ENCODE results near the gene HRAS.

Gene HRAS

DNA sequence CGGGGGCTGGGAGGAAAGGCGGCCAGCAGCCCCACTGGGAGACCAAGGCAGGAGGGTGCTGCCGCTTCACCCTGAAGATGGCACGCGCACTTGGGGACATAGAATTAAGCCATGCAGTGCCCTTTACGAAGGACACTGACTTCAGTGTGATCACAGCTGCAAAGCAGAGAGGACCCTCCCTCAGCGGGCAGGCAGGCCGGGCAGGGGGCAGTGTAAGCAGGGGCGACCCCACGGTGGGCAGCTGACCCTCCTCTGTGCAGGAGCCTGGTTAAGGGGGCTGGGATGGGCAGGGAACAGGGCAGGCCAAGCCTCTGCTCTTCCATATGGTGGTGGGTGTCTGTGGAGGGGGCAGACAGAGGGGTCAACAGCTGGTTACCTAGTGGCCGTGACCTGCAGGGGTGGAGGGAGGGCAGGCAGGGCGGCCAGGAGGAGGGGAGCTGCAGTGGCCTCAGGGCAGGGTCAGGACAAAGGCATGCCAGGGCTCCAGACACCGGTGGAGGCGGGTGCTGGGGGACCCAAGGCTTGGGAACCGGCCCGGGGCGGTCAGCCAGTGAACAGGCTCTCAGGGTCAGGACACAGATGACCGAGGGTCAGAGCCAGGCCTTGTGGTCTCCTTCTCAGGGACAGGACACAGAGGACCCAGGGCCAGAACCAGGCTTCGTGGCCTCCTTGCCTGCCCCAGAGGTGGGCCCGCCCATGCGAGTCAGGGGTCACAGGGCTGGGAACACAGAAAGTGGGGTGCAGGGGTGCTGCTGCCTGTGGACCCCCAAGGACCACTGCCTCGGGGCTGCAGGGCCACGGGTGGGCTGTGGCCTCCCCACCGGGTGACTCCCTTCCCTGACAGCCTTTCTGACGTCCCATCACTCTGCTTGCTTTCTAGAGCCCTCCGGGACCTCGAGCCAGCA, 18.0 kb upstream of the HRAS start:
- DNase-seq: no peak

DNA sequence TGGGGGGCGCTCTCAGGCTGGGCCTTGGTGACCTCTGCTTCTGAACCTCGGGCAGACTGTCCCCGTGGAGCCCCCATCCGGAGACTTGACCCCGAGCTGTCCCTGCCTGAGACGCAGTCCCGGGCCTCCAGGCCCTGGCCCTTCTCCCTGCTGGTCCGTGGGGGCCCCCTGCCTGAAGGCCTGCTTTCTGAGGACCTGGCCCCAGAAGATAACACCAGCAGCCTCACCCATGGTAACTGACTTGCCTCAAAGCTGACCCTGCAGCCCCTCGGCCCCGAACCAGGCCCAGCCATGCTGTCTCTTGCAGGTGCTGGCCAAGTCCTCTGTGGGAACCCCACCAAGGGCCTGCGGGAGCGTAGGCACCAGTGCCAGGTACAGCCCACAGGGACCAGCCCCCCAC, 16.2 kb upstream of the HRAS start:
- no peak for DNase-seq

DNA sequence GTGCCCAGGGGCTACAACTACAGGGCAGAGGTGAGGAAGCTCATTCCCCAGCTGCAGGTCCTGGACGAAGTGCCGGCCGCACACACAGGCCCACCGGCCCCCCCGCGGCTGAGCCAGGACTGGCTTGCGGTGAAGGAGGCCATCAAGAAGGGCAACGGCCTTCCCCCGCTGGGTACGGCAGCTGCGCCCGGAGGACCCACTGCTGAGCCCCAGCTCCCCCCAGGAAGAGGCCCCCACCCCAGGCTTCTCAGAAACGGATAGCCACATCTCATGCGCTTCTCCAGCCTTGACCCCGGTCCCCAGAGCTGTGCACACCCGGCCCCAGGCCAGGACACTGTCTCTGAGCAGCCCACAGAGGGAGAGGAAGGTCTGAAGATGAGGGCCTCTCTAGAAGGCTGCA, 15.8 kb upstream of the HRAS start:
- DNase-seq: no peak

DNA sequence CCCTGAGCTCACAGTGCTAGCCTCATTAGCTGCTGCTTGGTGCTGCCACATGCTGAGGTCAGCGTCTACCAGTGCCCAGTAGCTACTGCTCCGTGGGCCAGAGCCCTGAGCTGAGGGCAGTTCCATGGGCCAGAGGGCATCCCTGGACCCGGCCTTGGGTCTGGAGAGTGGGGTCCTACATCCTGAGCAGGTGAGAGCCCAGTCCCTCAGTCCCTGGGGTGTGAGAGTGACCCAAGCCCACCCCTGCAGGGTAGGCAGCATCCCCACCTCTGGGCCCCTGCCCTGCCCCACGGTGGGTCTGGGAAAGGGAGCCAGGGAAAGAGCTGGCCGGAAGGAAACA, 15.3 kb upstream of the HRAS start:
- DNase-seq: no peak

DNA sequence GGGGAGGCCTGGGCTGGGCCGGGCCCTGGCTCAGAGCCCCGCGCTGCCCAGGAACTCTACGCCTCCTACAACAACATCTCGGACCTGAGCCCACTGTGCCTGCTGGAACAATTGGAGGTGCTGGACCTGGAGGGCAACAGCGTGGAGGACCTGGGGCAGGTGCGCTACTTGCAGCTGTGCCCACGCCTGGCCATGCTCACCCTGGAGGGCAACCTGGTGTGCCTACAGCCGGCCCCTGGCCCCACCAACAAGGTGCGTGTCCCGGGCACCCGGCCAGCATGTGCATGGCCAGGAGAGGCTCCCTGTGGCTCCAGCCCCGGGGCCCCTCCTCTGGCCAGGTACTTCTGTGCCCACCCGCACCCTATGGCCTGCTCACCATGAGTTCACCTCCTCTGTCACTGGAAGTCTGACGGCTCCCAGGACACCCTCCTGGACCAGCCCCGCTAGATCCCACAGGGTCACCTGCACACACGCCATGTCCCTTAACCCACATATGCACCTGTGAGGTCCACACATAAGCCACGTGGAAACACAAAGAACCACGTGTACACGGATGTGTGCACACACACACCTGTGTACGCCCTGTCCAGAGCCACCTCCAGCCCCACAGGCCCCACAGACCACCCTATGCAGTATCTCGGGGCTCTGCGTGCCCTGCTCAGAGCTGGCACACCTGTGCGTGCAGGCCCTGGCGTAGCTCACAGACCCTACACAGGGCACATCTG, 14.8 kb upstream of the HRAS start:
- DNase-seq: no peak

DNA sequence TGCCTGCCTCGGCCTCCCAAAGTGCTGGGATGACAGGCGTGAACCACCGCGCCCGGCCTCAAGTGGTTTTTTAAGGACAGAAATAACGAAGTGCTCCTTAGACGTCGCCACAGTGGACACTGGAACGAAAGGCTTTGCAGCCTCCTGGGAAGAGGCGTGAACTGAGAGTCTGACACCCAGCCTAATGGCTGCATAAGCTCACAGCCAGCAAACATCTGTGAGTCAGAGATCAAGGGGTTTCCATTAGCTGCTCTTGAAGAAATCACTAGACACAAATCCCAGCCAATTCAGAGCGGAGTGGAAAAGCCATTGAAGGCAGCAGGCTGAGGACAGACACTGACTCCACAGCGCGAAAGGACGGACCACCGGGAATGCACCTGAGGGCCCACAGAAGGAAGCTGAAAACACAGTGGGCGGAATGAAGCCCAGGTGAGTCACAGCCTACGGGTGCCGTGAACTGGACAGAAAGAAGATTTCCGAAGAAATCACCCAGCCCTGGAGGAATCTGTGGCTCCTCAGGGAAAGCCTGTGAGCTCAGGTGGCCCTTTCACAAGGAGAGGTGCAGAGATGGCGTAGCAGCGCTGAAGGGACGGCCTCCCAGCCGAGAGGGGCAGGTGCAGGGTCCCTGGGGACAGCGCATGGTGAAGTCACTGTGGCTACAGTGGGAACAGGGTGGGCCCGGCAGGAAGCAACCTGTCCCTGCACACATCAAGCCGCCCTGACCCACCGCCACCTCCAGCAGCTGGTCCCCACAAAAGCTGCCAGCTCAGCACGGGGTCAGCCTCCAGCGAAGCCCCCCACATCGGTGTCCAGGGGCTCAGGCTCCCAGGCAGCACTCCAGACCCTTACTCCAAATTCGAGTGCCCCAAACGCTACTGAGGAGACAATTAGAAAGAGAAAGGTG, 13.6 kb upstream of the HRAS start:
- peak; percentile 80 for DNase-seq

DNA sequence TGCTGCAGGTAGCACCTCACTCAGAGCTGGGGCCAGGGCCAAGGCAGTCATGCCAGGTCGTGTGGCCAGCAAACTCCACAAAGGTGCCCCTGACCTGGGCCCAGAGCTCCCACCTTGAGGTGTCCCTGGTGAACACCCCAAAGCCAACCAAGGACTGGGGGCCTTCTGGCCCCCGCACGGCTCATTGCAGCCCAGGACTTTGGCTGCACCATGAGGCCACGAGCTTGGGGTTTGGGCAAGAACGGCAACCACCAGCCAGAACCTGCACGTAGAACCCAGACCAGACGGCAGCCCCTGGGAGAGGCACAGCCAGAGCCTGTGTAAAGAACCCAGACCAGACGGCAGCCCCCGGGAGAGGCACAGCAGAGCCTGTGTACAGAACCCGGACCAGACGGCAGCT, 9.8 kb upstream of the HRAS start:
- DNase-seq: no peak

DNA sequence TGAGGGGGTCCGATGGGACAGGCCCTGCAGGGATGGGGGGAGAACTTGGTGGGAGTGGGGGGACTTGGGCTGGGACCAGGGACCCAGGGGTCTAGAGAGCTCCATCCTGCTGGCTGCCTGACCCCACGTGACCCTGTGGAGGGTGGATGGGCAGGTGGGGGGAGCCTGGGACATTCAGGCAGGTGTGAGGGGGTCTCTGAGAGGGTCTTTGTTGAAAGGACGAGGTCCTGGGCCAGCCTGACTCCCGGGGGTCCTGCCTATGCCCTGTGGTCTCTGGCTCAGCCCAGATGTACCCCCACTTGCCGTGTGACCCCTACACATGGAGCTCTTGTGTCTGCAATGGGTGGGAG, 9.4 kb upstream of the HRAS start:
- no peak for DNase-seq

DNA sequence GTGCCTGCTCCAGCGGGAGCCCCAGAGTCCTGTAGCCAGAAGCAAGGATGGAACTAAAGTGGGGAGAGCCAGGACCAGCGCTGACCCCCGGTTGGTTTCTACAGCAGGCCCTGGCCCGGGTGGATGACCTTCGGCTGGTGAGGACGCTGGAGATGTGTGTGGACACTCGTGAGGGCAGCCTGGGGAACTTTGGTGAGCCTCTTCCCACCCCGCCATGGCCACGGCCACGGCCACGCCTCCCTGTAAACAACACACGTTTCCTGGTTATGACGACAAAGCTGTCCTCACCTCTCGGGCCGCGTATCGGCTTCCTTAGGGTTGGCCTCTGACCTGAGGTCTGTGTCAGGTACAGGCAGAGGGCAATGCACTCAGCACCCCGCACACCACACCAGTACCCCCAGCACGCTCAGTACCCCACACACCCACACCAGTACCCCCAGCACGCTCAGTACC, 6.1 kb upstream of the HRAS start:
- no peak for DNase-seq

DNA sequence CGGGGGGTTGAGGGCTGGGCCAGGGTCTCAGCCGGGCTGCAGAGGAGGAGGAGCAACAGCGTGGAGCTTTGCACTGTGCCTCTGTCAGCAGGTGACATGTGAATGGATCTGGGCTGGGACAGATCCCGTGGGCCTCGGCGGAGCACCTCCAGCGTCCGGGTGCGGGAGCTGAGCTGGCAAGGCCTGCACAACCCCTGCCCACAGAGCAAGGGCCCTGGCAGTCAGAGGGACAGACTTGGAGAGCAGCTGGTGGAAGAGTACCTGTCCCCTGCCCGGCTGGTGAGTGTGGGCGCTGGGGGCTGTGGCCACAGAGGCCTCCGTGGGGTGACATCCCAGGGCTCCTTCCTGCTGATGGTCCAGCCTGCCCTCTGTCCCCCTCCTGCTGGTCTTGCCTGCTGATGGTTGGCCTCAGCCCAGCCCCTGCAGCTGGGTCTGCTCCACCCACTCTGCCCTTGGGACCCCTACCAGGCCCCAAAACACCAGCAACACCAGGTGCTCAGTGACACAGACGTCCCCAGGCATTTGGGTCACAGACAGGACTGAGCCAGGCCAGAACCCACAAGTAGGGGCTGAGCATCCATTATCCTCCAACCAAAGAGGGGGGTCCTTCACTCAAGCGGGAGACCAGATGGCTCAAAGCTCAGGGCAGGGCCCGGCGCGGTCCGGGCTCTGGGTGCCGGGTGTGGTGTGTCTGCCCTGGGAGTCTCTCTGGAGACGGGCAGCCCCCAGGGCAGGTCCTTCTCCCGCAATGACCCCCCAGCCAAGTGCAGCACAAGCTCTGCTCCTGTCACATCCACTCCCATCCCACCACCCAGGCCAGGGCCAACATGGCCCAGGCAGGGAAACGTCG, 5.4 kb upstream of the HRAS start:
- DNase-seq: no peak

DNA sequence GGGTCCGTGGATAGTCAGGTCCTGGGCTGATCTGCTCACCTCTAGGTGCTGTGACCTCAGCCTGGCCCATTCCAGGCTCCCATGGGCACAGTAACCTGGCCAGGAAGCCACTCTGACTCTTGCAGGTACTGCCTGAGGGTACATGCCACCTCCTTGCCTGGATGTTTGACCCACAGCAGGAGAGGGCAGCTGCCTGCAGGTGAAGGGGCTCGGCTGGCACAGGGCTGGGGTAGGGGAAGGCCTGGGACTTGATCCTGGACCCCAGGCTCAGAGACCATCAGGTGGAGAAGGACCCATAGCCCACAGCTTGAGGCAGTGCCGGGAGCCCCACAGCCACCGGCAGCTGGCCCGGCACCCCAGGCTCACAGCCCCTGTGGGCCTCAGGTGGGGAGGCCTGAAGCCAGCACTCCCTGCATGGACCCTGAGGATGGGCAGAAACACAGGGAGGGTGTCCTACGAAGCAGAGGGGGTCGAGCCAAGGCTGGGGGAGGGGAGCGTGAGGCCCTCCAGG, 4.7 kb upstream of the HRAS start:
- no peak for DNase-seq

DNA sequence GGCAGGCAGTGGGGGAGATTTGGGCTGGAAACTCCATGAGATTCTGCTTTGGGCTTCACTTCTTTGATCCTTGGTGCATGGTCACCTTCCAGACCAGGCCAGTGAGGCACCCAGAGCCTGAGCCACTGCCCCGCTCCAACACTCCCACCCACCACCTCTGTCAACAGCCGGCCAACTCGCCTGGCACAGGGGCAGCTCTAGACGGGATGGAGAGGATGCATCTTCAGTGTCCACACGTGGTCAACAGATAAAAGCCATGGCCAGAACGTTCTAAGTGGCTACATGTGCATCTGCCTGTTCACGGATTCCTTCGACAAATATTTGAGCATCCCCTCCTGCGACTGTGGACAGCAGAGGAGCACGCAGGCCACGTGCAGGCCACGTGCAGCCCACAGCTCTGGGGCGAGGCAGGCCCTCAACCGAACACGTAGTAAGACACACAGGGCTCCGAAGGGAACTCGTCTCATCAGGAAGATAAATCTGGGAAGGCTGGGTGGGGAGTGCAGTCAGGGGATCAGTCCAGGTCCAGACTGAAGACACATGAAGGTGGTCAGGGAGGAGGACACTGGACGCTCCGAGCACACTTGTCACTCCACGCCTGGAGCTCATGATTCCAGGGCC, 3.2 kb upstream of the HRAS start:
- no peak for DNase-seq

DNA sequence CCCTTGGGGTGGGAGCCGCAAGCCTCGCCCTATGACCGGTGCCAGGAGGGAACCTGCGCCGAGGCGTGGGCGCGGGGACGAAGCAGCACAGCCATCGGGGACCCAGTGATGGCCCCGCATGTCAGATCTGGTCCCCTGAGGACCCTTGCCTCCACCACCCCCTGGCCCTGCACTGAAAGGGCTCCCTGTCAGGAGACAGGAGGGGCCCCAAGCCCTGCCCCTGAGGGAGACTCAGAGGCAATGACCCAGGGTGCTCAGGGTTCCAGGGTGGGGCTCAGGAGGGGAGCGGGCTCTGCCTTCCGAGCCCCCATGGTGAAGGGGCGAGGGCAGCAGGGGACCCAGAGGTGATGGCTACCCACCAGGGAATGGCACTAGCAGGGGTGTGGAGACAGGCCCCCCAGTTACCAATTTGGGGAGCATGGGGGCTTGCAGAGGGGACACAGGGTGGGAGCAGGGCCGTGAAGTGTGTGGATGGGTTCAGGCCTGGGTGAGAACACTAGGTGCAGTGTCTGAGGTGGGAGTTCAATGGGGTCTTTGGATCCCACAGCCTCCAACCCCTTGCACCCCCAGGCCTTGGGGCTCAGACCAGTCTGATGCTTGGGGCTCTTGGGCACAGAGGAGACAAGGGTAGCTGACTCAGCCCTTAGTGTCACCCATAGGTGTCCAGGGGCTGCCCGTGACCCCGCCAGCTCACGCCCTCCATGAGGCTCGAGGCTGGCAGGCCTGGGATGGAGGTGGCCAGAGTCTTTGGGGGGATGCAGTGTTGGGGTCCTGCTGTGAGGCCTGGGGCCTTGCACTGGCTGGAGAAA, 2.5 kb upstream of the HRAS start:
- no peak for DNase-seq

DNA sequence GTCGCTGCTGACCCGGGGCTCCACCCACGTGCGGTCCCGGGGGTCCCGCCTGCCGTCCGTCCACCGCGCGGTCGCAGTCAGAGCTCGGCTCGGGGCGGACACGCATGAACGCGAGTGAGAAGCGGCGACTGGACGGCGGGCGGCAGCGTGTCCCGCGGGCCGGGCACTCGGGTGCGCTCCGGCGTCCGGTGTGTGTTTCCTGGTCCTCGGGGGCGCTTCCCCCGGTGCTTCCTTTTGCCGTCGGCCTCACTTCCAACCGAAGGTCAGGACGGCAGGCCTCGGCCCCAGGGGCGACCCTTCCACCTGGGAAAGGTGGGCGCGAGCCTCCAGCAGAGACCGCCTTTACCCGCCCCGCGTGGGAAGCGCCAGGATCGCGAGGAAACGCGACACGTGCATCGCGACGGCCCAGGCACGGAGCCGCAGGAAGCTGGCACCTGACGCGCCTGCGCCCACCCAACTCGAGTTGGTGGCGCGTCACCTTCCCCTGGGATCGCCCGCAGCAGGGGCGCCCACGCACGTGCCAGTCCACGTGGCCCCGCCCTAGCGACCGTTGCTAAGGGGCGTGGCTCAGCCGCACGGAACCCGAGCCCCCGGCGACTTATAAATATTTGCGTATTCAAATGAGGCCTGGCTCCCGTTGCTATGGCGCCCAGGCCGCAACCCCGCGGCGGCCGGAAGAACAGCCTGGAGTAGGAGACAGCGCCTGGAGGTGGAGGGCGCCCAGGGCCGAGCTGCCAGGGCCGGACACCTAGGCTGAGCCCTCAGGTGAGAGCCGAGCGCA, 1.7 kb upstream of the HRAS start, which contains the start of gene LRRC56:
Gene LRRC56 (plus strand): TSS at position 687 of the 781 bp plus-strand sequence. CDS start 3,158 bp downstream, outside the sequence.
- DNase-seq: no peak

DNA sequence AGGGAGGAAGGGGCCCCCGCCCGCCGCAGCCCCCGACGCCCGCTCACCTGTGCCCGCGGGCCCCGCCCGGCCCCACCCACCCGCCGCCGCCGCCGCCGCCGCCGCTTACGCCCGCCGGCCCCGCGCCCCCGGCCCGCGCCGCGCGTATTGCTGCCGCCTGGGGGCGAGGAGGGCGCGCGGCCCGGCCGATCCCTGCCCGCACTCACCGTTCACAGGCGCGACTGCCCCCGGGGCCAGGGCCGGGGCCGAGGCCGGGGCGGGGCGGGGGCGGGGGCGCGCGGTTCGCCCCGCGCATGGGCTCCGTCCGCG, 212 bp downstream of the HRAS start:
- no peak for DNase-seq

DNA sequence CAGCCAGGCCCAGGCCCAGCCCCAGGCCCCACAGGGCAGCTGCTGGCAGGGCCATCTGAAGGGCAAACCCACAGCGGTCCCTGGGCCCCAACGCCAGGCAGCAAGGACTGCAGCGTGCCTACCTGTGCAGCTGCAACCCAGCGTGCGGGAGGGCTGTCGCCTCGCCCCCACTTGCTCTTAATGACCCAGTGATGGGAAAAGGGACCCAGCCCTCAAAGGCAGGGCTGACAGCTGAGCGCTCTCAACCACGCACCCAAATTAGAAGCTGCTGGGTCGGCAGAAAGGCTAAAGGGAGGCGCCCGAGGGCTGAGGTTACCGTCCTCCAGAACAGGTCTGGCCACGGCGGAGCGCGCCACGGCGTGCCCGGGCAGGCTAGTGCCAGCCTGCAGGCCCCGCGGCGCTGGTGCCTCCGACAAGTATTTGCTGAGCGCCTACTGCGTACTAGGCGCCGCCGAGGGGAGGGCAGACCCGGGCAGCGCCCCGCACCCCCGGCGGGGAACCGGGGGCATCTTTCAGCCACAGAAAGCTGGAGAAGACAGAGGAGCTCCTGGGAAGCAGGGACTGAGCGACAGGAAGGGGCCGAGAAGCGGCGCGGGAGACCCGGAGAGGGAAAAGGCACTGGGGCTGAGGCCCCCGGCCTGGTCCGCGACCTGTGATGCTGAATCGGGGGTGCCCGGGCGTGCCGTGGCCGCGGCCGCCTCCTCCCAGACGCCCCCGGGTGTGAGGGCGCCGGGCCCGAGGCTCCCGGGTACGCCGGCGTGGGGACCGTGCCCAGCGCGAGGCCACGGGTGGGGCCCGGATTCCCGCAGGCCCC, 773 bp downstream of the HRAS start:
- peak; percentile 17 for DNase-seq

DNA sequence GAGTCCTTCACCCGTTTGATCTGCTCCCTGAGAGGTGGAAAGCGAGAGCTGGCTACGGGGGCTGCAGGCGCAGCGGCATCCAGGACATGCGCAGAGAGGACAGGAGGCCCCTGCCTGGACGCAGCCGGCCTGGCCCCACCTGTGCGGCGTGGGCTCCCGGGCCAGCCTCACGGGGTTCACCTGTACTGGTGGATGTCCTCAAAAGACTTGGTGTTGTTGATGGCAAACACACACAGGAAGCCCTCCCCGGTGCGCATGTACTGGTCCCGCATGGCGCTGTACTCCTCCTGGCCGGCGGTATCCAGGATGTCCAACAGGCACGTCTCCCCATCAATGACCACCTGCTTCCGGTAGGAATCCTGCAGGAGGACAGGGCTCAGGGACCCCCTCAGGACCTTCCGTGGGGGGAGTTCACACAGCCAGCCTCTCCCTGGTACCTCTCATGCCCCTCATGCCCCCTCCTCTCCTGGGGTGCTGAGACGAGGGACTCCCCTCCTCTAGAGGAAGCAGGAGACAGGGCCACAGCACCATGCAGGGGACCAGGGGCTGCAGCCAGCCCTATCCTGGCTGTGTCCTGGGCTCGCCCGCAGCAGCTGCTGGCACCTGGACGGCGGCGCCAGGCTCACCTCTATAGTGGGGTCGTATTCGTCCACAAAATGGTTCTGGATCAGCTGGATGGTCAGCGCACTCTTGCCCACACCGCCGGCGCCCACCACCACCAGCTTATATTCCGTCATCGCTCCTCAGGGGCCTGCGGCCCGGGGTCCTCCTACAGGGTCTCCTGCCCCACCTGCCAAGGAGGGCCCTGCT, 1.6 kb downstream of the HRAS start:
- no peak for DNase-seq

DNA sequence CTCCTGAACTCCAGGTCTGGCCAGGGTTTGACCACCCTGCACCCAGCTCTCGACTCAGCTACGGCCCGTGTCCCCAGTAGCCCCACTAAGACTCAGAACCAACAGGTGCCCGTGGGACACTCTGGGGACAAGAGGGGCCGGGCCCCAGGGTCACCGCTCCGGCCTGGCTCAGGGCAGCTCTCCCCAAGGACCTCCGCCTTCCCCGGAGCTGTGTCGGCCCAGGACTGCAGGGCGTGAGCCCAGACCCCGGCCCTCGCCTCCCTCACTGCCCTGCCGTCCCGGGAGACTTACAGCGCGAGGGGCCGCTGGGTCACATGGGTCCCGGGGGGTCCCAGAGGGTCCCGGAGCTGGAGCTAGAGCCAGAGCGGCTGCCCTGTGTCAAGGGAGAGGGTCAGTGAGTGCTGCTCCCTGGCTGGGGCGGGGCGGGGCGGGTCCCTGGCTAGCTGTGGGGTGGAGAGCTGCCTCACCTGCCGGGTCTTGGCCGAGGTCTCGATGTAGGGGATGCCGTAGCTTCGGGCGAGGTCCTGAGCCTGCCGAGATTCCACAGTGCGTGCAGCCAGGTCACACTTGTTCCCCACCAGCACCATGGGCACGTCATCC, 2.3 kb downstream of the HRAS start:
- DNase-seq: no peak
